Upper lobe of right lung (tissue), 1 donor: ENCODE results near the gene NABP2. TPM values are rescaled to one million over a fixed set of nuclear protein-coding genes. Genes with fewer than 3 reads are reported as not detected.

ENCODE experiments used
- ATAC-seq: fragments of 200-7000 bp; cut with Tn5 transposase; one replicate; pipeline ENCODE4 v1.9.1; 2020; ENCODE audit warnings: mild to moderate bottlenecking, moderate library complexity
- DNase-seq: peaks from one replicate; pipeline ENCODE4 v3.0.0-alpha.2; 2020
- H3K27ac ChIP-seq: fragments of 200-600 bp; one replicate; pipeline ENCODE4 v1.8.0; 2022
- H3K27me3 ChIP-seq: fragments of 200-600 bp; one replicate; pipeline ENCODE4 v1.8.0; 2022; ENCODE audit warnings: mild to moderate bottlenecking
- H3K36me3 ChIP-seq: fragments of 200-600 bp; one replicate; pipeline ENCODE4 v1.8.0; 2022
- H3K4me1 ChIP-seq: fragments of 200-600 bp; one replicate; pipeline ENCODE4 v1.8.0; 2022
- H3K4me3 ChIP-seq: fragments of 200-600 bp; one replicate; pipeline ENCODE4 v1.8.0; 2022; ENCODE audit warnings: mild to moderate bottlenecking
- H3K9me3 ChIP-seq: fragments of 200-600 bp; one replicate; pipeline ENCODE4 v1.8.0; 2022
- intact Hi-C: fragments of 100-400 bp; cut with DNase I; formaldehyde crosslinking; loops from one replicate; pipeline ENCODE4 v1.11.0; 2022
- total RNA-seq: library from RNA; stranded (reverse); fragmentation: NEBNext Ultra II Directional; extraction: Animal tissue kit (Norgen Biotek cat#: 25700); gene quantifications from one replicate; pipeline ENCODE4 v1.2.1, GENCODE V29; 2021
- TF ChIP-seq, protein P1 (sequence below): fragments of 200-600 bp; IDR thresholded peaks from one replicate; pipeline ENCODE4 v1.8.0; 2022; ENCODE audit warnings: antibody characterized with exemption
- donor health status: DM: no; HTN: yes; CAD: no; lungs with severe emphysema.

Gene NABP2
- total RNA-seq, 1 donor from 2014 or later = 19.8 TPM

DNA sequence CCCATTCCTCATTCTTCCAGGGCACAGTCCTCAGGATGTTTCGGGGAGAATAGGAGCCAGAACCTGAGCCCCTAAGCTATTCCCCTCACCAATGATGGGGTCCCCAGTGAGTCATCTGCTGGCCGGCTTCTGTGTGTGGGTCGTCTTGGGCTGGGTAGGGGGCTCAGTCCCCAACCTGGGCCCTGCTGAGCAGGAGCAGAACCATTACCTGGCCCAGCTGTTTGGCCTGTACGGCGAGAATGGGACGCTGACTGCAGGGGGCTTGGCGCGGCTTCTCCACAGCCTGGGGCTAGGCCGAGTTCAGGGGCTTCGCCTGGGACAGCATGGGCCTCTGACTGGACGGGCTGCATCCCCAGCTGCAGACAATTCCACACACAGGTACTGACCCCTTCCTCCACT lies 7.0 kb downstream of the NABP2 start:
- H3K9me3 ChIP-seq = no peaks in the 10 kb centered on the region
- H3K27ac ChIP-seq = no peak overlapping the region
- ATAC-seq = peak; percentile 8
- peaks cover 11% of the 10 kb centered on the region for H3K36me3 ChIP-seq
- no peak overlapping the region for H3K4me3 ChIP-seq
- no peaks in the 10 kb centered on the region for H3K27me3 ChIP-seq
- intact Hi-C loops = no loop called here
- TF ChIP-seq, protein P1, sequence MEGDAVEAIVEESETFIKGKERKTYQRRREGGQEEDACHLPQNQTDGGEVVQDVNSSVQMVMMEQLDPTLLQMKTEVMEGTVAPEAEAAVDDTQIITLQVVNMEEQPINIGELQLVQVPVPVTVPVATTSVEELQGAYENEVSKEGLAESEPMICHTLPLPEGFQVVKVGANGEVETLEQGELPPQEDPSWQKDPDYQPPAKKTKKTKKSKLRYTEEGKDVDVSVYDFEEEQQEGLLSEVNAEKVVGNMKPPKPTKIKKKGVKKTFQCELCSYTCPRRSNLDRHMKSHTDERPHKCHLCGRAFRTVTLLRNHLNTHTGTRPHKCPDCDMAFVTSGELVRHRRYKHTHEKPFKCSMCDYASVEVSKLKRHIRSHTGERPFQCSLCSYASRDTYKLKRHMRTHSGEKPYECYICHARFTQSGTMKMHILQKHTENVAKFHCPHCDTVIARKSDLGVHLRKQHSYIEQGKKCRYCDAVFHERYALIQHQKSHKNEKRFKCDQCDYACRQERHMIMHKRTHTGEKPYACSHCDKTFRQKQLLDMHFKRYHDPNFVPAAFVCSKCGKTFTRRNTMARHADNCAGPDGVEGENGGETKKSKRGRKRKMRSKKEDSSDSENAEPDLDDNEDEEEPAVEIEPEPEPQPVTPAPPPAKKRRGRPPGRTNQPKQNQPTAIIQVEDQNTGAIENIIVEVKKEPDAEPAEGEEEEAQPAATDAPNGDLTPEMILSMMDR = no peak
- H3K4me1 ChIP-seq = no peaks in the 10 kb centered on the region
- DNase-seq = no peak

GRCh38 chr12:56234746-56235436 lies 10.7 kb downstream of the NABP2 start:
- no peaks in the 10 kb centered on the region for H3K27me3 ChIP-seq
- peaks cover 12% of the 10 kb centered on the region for H3K36me3 ChIP-seq
- intact Hi-C loops = no loop called here
- no peak for DNase-seq
- H3K4me3 ChIP-seq = no peak overlapping the region
- H3K4me1 ChIP-seq = no peaks in the 10 kb centered on the region
- TF ChIP-seq, protein P1 = no peak
- no peak for ATAC-seq
- H3K27ac ChIP-seq = no peak overlapping the region
- H3K9me3 ChIP-seq = no peaks in the 10 kb centered on the region

DNA sequence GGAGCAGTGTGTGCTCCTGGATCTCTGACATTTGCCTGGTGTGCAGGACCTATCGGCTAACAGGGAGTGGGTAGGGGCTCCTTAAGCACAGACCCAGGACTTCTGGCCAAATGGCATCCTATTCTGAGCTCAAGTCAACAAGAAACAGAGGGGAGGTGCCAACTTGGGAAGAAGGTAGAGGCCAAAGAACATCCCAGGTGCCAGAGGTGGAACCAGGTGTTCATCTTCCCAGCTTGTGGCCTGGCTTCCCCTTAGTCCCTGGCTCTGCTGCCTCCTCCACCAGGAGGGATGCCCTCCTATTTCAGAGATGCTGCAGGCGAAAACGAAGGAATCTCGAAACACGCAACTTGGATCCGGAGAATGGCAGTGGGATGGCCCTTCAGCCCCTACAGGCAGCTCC lies 11.9 kb downstream of the NABP2 start:
- intact Hi-C loops = no loop called here
- H3K27me3 ChIP-seq = no peaks in the 10 kb centered on the region
- no peaks in the 10 kb centered on the region for H3K9me3 ChIP-seq
- TF ChIP-seq, protein P1 = no peak
- no peaks in the 10 kb centered on the region for H3K4me1 ChIP-seq
- no peak overlapping the region for H3K27ac ChIP-seq
- ATAC-seq (no peak), DNase-seq (no peak)
- peaks cover 24% of the 10 kb centered on the region for H3K36me3 ChIP-seq
- H3K4me3 ChIP-seq = no peak overlapping the region

- Histone ChIP-seq H3K27me3 (no peaks in the 10 kb centered on the region), H3K9me3 (no peaks in the 10 kb centered on the region), H3K27ac (no peak overlapping the region), H3K4me3 (no peak overlapping the region), H3K4me1 (no peaks in the 10 kb centered on the region), H3K36me3 (peaks cover 33% of the 10 kb centered on the region)
- intact Hi-C loops = no loop called here
- TF ChIP-seq, protein P1 = no peak
- DNase-seq (no peak), ATAC-seq (no peak)
Measured at GRCh38 chr12:56236985-56237384, 12.8 kb downstream of the NABP2 start.

DNA sequence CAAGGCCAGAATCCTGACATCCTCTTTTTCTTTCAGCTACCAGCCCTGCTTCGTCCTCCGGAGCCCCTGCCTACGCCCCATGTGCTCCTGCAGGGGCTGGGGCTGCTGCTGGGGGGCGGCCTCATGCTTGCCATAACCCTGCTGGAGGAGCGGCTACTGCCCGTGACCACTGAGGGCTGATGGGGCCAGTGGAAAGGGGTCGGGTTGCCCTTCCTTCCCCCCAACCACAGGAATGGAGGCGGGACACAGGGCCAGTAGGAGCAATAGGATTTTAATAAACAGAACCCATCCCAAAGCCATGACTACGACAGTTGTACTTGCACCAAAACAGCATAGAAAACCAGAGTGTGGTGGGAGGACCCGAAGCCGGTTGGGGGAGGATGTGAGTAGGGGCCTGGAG lies 13.4 kb downstream of the NABP2 start:
- Histone ChIP-seq H3K27ac (no peak overlapping the region), H3K36me3 (peaks cover 39% of the 10 kb centered on the region), H3K27me3 (no peaks in the 10 kb centered on the region), H3K4me3 (no peak overlapping the region), H3K9me3 (no peaks in the 10 kb centered on the region), H3K4me1 (no peaks in the 10 kb centered on the region)
- intact Hi-C loops = no loop called here
- DNase-seq (no peak), ATAC-seq (no peak)
- TF ChIP-seq, protein P1 = no peak
